CD4-positive, alpha-beta T cell (primary cell): ENCODE results near the gene HAP1. TPM values are rescaled to one million over a fixed set of nuclear protein-coding genes. Genes with fewer than 3 reads are reported as not detected.

Experiments
- ATAC-seq: fragments of 200-7000 bp; cut with Tn5 transposase; one replicate; pipeline ENCODE4 v1.10.0; 2022; ENCODE audit warnings: mild to moderate bottlenecking; ENCODE audit not compliant: poor library complexity
- CTCF ChIA-PET: fragments of 350-600 bp; sonication (Branson Sonifier 250); formaldehyde crosslinking; loops from one replicate; lab custom pipeline; 2021; ENCODE audit warnings: antibody characterized with exemption, inconsistent platforms; lab: Charles Lee
- POLR2A ChIA-PET: fragments of 350-600 bp; sonication (Branson Sonifier 250); formaldehyde crosslinking; loops from one replicate; lab custom pipeline; 2021; ENCODE audit warnings: antibody characterized with exemption, inconsistent platforms; lab: Charles Lee
- DNase-seq, 14 experiments: peaks; one replicate each; pipeline ENCODE4 v3.0.0-alpha.2; 2013 to 2020; ENCODE audit warnings: mixed read lengths in 2 of 14
- H3K27ac ChIP-seq, 2 donors: one replicate each; pipeline versions ENCODE4 v1.5.1 to v1.7.0; 2013; ENCODE audit warnings: low read length in 2 of 2, low read depth in 1 of 2, mild to moderate bottlenecking in 1 of 2
- H3K27me3 ChIP-seq, 2 experiments: 1 replicate in 1 of 2; 2 replicates in 1 of 2; pipeline versions ENCODE4 v1.6.1 to v1.7.0; 2013; ENCODE audit warnings: low read length in 2 of 2, control low read depth in 1 of 2, mild to moderate bottlenecking in 1 of 2, moderate library complexity in 1 of 2; ENCODE audit not compliant: insufficient read depth in 2 of 2, control insufficient read depth in 1 of 2
- H3K36me3 ChIP-seq: one replicate; pipeline ENCODE4 v1.6.1; 2013; ENCODE audit warnings: low read length, control low read depth; ENCODE audit not compliant: insufficient read depth
- H3K4me1 ChIP-seq: one replicate; pipeline ENCODE4 v1.6.1; 2013; ENCODE audit warnings: low read length, control low read depth; ENCODE audit not compliant: insufficient read depth
- H3K4me3 ChIP-seq: one replicate; pipeline ENCODE4 v1.5.1; 2013; ENCODE audit warnings: mild to moderate bottlenecking, low read length, moderate library complexity
- H3K9me3 ChIP-seq, 2 experiments: 1 replicate in 1 of 2; 2 replicates in 1 of 2; pipeline versions ENCODE4 v1.6.1 to v1.7.0; 2013; ENCODE audit warnings: low read length in 2 of 2, mild to moderate bottlenecking in 2 of 2, control low read depth in 1 of 2, moderate library complexity in 1 of 2; ENCODE audit not compliant: control insufficient read depth in 1 of 2, insufficient read depth in 1 of 2
- H3K27ac Mint-ChIP-seq: one replicate; pipeline ENCODE4 v1.8.0; 2020; ENCODE audit warnings: mixed read lengths
- H3K27me3 Mint-ChIP-seq: one replicate; pipeline ENCODE4 v1.8.0; 2021; ENCODE audit warnings: mixed read lengths
- H3K36me3 Mint-ChIP-seq: one replicate; pipeline ENCODE4 v1.8.0; 2021; ENCODE audit warnings: low read depth, mixed read lengths
- H3K4me1 Mint-ChIP-seq: one replicate; pipeline ENCODE4 v1.8.0; 2021; ENCODE audit warnings: low read depth, mixed read lengths
- H3K4me3 Mint-ChIP-seq: one replicate; pipeline ENCODE4 v1.8.0; 2020; ENCODE audit warnings: mild to moderate bottlenecking, mixed read lengths
- H3K9me3 Mint-ChIP-seq: one replicate; pipeline ENCODE4 v1.8.0; 2020; ENCODE audit warnings: mixed read lengths
- CTCF ChIP-seq: fragments of 200-600 bp; IDR thresholded peaks from one replicate; pipeline ENCODE4 v1.8.0; 2022; ENCODE audit warnings: antibody characterized with exemption, mild to moderate bottlenecking
- intact Hi-C, 2 experiments: fragments of 100-400 bp; cut with DNase I in 1 of 2; cut with micrococcal nuclease in 1 of 2; formaldehyde crosslinking; loops; one replicate each; pipeline versions ENCODE4 v1.15.1 to v1.9.0; 2023 to 2025; cut with DNase I, micrococcal nuclease
- total RNA-seq, 174 experiments: library from RNA in 2 of 174; stranded (reverse) in 2 of 174; gene quantifications; one replicate each; pipeline ENCODE4 v1.2.3 and lab custom pipeline; 2021 to 2026

Gene HAP1
- total RNA-seq, 2 experiments from 2014 or later, result 0.11 TPM; not detected in 1

- ChIA-PET POLR2A (interaction anchor here (0.6 to 3.3 kb wide), 9 partner anchors 12 to 1049 kb away, joined by 3 to 20 read pairs (median 4); partner anchors contain the start of genes DNAJC7, P3H4 and SMARCE1), CTCF (interaction anchor here (0.6 to 2.5 kb wide), 11 partner anchors 10 to 1075 kb away, joined by 3 to 27 read pairs (median 4); no protein-coding TSS in a partner anchor)
- H3K36me3 ChIP-seq, result peaks cover 40% of the 10 kb centered on the region
- H3K9me3 ChIP-seq, result no peaks in the 10 kb centered on the region
- TF ChIP-seq CTCF, result peak; percentile 86
- Mint-ChIP-seq H3K27me3 (peaks cover 3% of the 10 kb centered on the region), H3K36me3 (peaks cover 39% of the 10 kb centered on the region), H3K27ac (peak overlapping the region; percentile 73), H3K4me1 (peaks cover 32% of the 10 kb centered on the region), H3K4me3 (peak overlapping the region; percentile 51), H3K9me3 (no peaks in the 10 kb centered on the region)
- no peaks in the 10 kb centered on the region for H3K27me3 ChIP-seq
- intact Hi-C loops, result no loop called here
- DNase-seq (peak; percentile 52 to 88 (median 74)), ATAC-seq (peak; percentile 55)
- no peak overlapping the region for H3K4me3 ChIP-seq
- no peak overlapping the region for H3K27ac ChIP-seq
- peaks cover 6% of the 10 kb centered on the region for H3K4me1 ChIP-seq
Measured at GRCh38 chr17:41695954-41696757, 38.3 kb downstream of the HAP1 start.

GRCh38 chr17:41695134-41695661, 39.2 kb downstream of the HAP1 start:
- Mint-ChIP-seq H3K36me3 (peaks cover 48% of the 10 kb centered on the region), H3K4me3 (no peak overlapping the region), H3K4me1 (peaks cover 37% of the 10 kb centered on the region), H3K27me3 (no peaks in the 10 kb centered on the region), H3K27ac (no peak overlapping the region), H3K9me3 (no peaks in the 10 kb centered on the region)
- H3K36me3 ChIP-seq, result peaks cover 49% of the 10 kb centered on the region
- no peak for ATAC-seq
- H3K27ac ChIP-seq, result no peak overlapping the region
- no peaks in the 10 kb centered on the region for H3K9me3 ChIP-seq
- DNase-seq, result no peak
- CTCF ChIA-PET, result interaction anchor here (1.2 to 2.5 kb wide), 5 partner anchors 9 to 175 kb away, joined by 3 to 27 read pairs (median 10); no protein-coding TSS in a partner anchor
- H3K4me3 ChIP-seq, result no peak overlapping the region
- no peak for TF ChIP-seq CTCF
- intact Hi-C loops, result no loop called here
- POLR2A ChIA-PET, result interaction anchor here (1.0 to 3.3 kb wide), 8 partner anchors 16 to 877 kb away, joined by 3 to 20 read pairs (median 4); partner anchors contain the start of genes DNAJC7 and P3H4
- H3K4me1 ChIP-seq, result peaks cover 15% of the 10 kb centered on the region
- H3K27me3 ChIP-seq, result no peaks in the 10 kb centered on the region

- Mint-ChIP-seq H3K4me3 (peak overlapping the region; percentile 16), H3K9me3 (no peaks in the 10 kb centered on the region), H3K27me3 (peaks cover 10% of the 10 kb centered on the region), H3K4me1 (peaks cover 57% of the 10 kb centered on the region), H3K27ac (peak overlapping the region; percentile 100), H3K36me3 (peaks cover 68% of the 10 kb centered on the region)
- ATAC-seq, result no peak
- intact Hi-C loops, result no loop called here
- Histone ChIP-seq H3K27me3 (no peaks in the 10 kb centered on the region), H3K27ac (no peak overlapping the region), H3K4me3 (no peak overlapping the region), H3K4me1 (peaks cover 28% of the 10 kb centered on the region), H3K9me3 (no peaks in the 10 kb centered on the region), H3K36me3 (peaks cover 60% of the 10 kb centered on the region)
- CTCF ChIA-PET, result interaction anchor here (0.6 to 2.1 kb wide), 3 partner anchors 30 to 832 kb away, joined by 3 to 7 read pairs (median 3); no protein-coding TSS in a partner anchor
- POLR2A ChIA-PET, result interaction anchor here (0.6 to 5.6 kb wide), 7 partner anchors 14 to 874 kb away, joined by 4 to 373 read pairs (median 8); partner anchors contain the start of genes FKBP10 and P3H4
- peak in 3 of 14 experiments; percentile 16 to 52 (median 38) for DNase-seq
- TF ChIP-seq CTCF, result no peak
Measured at GRCh38 chr17:41692722-41693521, 41.5 kb downstream of the HAP1 start.
